DMS114 treated with DMSO at 0.1 percent for 48 hours (cell line): ENCODE results near the gene IHH.

Experiments
- DNase-seq: peaks from one replicate; lab custom pipeline; 2025; ENCODE audit not compliant: unreplicated experiment; lab: John Stamatoyannopoulos, UW

Gene IHH

GRCh38 chr2:219020604-219021365, 39.9 kb downstream of the IHH start:
- no peak for DNase-seq

- no peak for DNase-seq
Measured at GRCh38 chr2:219019436-219019835, 41.3 kb downstream of the IHH start.

- no peak for DNase-seq
Measured at GRCh38 chr2:219018726-219019125, 42.0 kb downstream of the IHH start.

- DNase-seq: no peak
Measured at GRCh38 chr2:219018286-219018685, 42.4 kb downstream of the IHH start.

GRCh38 chr2:219017201-219017931, 43.4 kb downstream of the IHH start:
- no peak for DNase-seq

- no peak for DNase-seq
Measured at GRCh38 chr2:219016721-219017120, 44.0 kb downstream of the IHH start.

- no peak for DNase-seq
Measured at GRCh38 chr2:219010873-219011272, 49.8 kb downstream of the IHH start.

- no peak for DNase-seq
Measured at GRCh38 chr2:219010162-219010756, 50.5 kb downstream of the IHH start.

- DNase-seq: no peak
Measured at GRCh38 chr2:219009294-219009693, 51.4 kb downstream of the IHH start.
